Measurements from ENCODE around the gene ATP2B2.

GRCh38 chr3:10503217-10503796 is 2.1 kb downstream of the ATP2B2 start:
- TF ChIP-seq CTCF (tag by site-specific recombination; IDR thresholded peaks at IDR 0.05) (no peak), PRDM1 (tag by site-specific recombination; IDR thresholded peaks at IDR 0.05) (no peak), ZFP37 (tag by site-specific recombination; IDR thresholded peaks at IDR 0.05) (no peak)
